ENCODE results near the gene ARSK. TPM values are rescaled to one million over a fixed set of nuclear protein-coding genes. Genes with fewer than 3 reads are reported as not detected.

The ARSK gene
- total RNA-seq, 1 experiment from 2014 or later: 13.7 TPM

GRCh38 chr5:95628933-95629332 is 74.0 kb downstream of the ARSK start:
- TF ChIP-seq SIN3A (IDR thresholded peaks at IDR 0.05; ENCODE audit: borderline replicate concordance, insufficient read depth, low read depth, low read length): no peak
- 0 out of 2 replicates have a peak, but pooled peaks have one; percentile 46 for ATAC-seq
- H3K4me1 ChIP-seq (ENCODE audit: control insufficient read depth, insufficient read depth, low read length): 0 out of 2 replicates have a peak, but pooled peaks cover 4% of the 10 kb centered on the region
- BruUV-seq (replicated peaks): no TSS peak
- CTCF ChIA-PET: no interaction called here
- H3K27me3 ChIP-seq (ENCODE audit: control insufficient read depth, insufficient read depth, low read length): no peaks in the 10 kb centered on the region
- H3K36me3 ChIP-seq (ENCODE audit: control insufficient read depth, insufficient read depth, low read length): no peaks in the 10 kb centered on the region
- DNase-seq (ENCODE audit: low read depth, low spot score): no peak
- in situ Hi-C loops (cut with HindIII; ENCODE audit: low pct_unique_long_range_greater_than_20kb, low sequenced_read_pairs) (no loop called here), intact Hi-C loops (cut with micrococcal nuclease; ENCODE audit: unreplicated experiment) (no loop called here)
- no peak overlapping the region for H3K4me3 ChIP-seq (ENCODE audit: low read depth in 2 of 2, low read length in 2 of 2)
- no peaks in the 10 kb centered on the region for H3K9me3 ChIP-seq (ENCODE audit: control insufficient read depth, insufficient read depth, low read depth, low read length)
- no peak overlapping the region for H3K27ac ChIP-seq (ENCODE audit: low read length)
- POLR2A ChIA-PET: no interaction called here

- H3K27ac ChIP-seq (ENCODE audit: low read length): no peak overlapping the region
- intact Hi-C loops (cut with micrococcal nuclease; ENCODE audit: unreplicated experiment) (no loop called here), in situ Hi-C loops (cut with HindIII; ENCODE audit: low pct_unique_long_range_greater_than_20kb, low sequenced_read_pairs) (no loop called here)
- no peak for TF ChIP-seq CTCF (IDR thresholded peaks at IDR 0.05)
- no peak for TF ChIP-seq REST (IDR thresholded peaks at IDR 0.05; ENCODE audit: insufficient read depth in 1 of 2, low read depth in 2 of 2, low read length in 1 of 2)
- TF ChIP-seq TCF7L2 (IDR thresholded peaks at IDR 0.05; ENCODE audit: low read depth, low read length): no peak
- no peak for TF ChIP-seq SIN3A (IDR thresholded peaks at IDR 0.05; ENCODE audit: borderline replicate concordance, insufficient read depth, low read depth, low read length)
- no peak for TF ChIP-seq POLR2AphosphoS5 (IDR thresholded peaks at IDR 0.05; ENCODE audit: low read depth, low read length)
- H3K4me3 ChIP-seq (ENCODE audit: low read depth in 2 of 2, low read length in 2 of 2): no peak overlapping the region
- no peaks in the 10 kb centered on the region for H3K27me3 ChIP-seq (ENCODE audit: control insufficient read depth, insufficient read depth, low read length)
- no peaks in the 10 kb centered on the region for H3K36me3 ChIP-seq (ENCODE audit: control insufficient read depth, insufficient read depth, low read length)
- no peaks in the 10 kb centered on the region for H3K9me3 ChIP-seq (ENCODE audit: control insufficient read depth, insufficient read depth, low read depth, low read length)
- ATAC-seq: no peak
- no TSS peak for BruUV-seq (replicated peaks)
- CTCF ChIA-PET: no interaction called here
- H3K4me1 ChIP-seq (ENCODE audit: control insufficient read depth, insufficient read depth, low read length): 0 out of 2 replicates have a peak, but pooled peaks cover 4% of the 10 kb centered on the region
- POLR2A ChIA-PET: interaction anchor here (0.5 kb wide), 1 partner anchor 697 kb away, joined by 8 read pairs; no protein-coding TSS in a partner anchor
- no peak for DNase-seq (ENCODE audit: low read depth, low spot score)
Measured at GRCh38 chr5:95630394-95630917, 75.6 kb downstream of the ARSK start.

- ChIA-PET POLR2A (interaction anchor here (0.6 kb wide), 1 partner anchor 562 kb away, joined by 3 read pairs; no protein-coding TSS in a partner anchor), CTCF (no interaction called here)
- Histone ChIP-seq H3K9me3 (ENCODE audit: control insufficient read depth, insufficient read depth, low read depth, low read length) (no peaks in the 10 kb centered on the region), H3K36me3 (ENCODE audit: control insufficient read depth, insufficient read depth, low read length) (no peaks in the 10 kb centered on the region), H3K4me3 (ENCODE audit: low read depth in 2 of 2, low read length in 2 of 2) (no peak overlapping the region), H3K4me1 (ENCODE audit: control insufficient read depth, insufficient read depth, low read length) (0 out of 2 replicates have a peak, but pooled peaks cover 4% of the 10 kb centered on the region), H3K27ac (ENCODE audit: low read length) (no peak overlapping the region), H3K27me3 (ENCODE audit: control insufficient read depth, insufficient read depth, low read length) (no peaks in the 10 kb centered on the region)
- intact Hi-C loops (cut with micrococcal nuclease; ENCODE audit: unreplicated experiment) (no loop called here), in situ Hi-C loops (cut with HindIII; ENCODE audit: low pct_unique_long_range_greater_than_20kb, low sequenced_read_pairs) (no loop called here)
- BruUV-seq (replicated peaks): no TSS peak
- ATAC-seq: no peak
- TF ChIP-seq REST (IDR thresholded peaks at IDR 0.05; ENCODE audit: insufficient read depth in 1 of 2, low read depth in 2 of 2, low read length in 1 of 2): no peak
- no peak for TF ChIP-seq POLR2AphosphoS5 (IDR thresholded peaks at IDR 0.05; ENCODE audit: low read depth, low read length)
- DNase-seq (ENCODE audit: low read depth, low spot score): no peak
Measured at GRCh38 chr5:95631255-95631958, 76.5 kb downstream of the ARSK start.

Data from Panc1 (cell line).